HG03571 (cell line): ENCODE results near the gene KLHL14.

ENCODE experiments used
- ATAC-seq: cut with Tn5 transposase; IDR thresholded peaks from one replicate; pipeline ENCODE4 v1.9.1; 2021; ENCODE audit not compliant: unreplicated experiment

Gene KLHL14

DNA sequence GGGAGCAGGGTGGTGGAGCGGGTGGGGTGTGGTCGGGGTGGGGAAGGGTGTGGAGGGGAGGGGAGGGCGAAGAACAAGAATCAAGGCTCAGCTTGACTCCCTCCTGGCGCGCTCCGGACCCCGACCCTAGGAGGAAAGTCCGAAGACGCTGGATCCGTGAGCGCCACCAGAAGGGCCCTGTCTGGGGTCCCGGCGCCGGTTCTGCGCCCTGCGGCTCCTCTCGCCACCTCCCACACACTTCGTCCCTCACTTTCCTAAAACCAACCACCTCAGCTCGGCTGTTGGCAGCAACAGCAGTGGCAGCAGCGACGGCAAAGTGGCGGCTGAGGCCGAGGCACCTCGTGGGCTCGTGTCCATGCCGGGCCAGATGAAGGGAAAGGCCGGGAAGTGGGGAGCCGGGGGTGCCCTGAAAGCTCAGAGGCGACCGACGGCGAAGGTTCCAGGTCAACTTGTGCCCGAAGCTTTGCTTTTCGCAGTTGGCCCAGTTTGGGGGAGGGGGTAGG, 2.1 kb downstream of the KLHL14 start:
- no peak for ATAC-seq

DNA sequence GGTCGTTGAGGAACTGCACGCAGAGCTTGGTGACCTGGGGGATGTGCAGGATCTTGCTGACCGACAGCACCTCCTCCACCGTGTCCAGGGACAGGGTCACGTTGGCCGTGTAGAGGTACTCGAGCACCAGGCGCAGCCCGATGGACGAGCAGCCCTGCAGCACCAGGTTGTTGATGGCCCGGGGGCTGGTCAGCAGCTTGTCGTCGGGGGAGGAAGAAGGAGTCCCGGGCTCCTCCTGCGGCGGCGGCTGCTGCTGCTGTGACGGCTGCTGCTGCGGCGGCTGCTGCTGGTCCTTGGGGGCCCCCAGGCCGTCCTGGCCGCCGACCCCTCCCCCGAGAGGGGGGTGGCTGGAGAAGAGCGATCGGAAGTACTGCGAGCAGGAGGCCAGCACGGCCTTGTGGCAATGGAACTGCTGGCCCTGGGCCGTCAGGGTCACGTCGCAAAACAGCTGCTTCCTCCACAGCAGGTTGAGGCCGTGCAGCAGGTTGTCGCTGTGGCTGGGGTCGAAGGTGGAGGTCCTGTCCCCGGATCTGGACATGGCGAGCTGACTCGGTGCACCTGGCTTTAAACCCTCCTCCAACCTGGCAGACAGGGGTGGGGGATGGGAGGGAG, 2.7 kb downstream of the KLHL14 start:
- no peak for ATAC-seq

DNA sequence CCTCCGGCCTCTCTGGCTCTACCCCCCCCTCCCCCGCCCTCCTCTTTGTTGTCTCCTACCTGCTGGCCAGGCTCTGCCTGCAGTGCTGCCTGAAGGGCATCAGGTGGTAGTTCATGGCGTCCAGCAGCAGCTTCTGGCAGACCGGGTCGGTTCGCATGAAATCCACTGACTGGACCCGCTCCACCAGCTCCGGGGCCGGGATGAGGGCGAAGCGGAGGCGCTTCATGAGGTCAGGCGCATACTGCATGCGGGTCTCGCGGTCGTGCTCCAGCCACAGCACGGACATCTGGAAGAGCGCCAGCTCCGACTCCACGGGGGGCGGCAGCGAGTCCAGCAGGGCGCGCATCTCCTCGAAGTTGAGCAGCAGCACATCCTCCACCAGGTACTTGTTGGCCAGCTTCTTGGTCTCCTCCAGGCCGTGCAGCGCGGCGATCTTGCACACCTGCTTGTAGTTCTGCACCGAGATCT, 3.2 kb downstream of the KLHL14 start:
- ATAC-seq, result no peak

DNA sequence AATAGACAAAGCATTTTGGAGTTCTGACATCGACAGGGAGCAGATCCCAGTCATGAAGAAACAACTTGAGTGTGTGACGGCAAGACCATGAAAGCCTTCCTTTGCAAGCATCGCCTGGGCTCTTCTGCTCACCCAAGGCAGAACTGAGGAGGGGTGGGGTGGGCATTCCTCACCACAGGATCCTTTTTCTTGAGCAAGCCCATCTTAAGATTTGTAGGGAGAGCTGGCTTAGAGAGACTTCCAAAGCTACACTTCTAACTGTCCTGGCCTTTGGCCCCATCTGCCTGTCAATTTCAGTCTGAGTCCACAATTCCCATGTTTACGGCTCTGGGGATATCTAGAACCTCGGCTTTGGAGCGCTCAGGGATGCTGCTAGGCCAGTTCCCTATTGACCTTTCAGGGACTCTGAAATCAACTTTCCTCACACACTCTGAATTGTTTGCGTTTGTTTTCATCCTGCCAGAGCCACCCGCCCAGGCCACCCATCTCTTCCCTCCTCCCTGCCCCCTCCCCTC, 3.7 kb downstream of the KLHL14 start:
- no peak for ATAC-seq

DNA sequence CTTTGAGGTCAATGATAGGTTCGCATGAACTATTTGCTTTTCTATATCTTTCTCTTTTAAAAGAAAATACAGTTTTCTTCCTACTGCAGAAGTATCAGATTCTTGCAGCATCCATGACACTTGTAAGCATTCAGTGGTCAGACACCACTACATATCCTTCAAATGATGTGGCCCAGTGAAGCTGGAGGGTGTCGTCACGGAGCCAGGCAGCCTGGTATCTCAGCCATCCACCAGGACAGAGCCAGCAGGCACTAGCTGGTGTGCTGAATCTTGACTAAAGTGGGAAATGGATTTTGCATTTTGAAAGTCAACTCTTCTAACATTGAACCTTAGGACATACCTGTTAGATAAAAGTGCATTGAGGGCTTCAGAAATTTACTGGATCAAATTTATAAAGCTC, 5.4 kb downstream of the KLHL14 start:
- ATAC-seq, result no peak

DNA sequence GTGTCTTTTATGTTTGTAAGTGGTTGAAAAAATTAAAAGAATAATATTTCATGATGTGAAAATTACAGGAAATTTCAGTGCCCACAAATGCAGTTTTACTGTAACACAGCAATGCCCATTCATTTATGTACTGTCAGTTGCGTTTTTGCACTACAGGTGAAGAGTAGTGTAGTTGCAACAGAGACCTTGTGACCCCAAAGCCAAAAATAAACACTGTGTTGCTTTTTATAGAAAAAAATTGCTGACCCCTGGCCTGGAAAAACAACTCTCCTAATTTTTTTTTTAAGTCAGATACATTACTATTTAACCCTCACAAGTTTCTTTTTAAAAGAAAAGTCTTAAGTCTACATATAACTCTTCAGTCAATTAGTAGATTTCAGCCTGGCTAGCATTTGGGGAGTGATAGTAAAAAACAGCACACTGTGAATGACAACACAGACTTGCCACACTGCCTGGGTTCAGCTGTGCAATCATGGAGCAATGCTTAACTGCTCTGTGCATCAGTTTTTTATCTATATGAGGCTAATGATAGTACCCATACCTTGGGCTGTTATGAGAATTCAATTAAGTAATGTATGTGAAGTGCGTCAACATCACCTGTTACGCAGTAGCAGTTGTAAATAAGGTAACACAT, 8.1 kb downstream of the KLHL14 start:
- ATAC-seq, result no peak

DNA sequence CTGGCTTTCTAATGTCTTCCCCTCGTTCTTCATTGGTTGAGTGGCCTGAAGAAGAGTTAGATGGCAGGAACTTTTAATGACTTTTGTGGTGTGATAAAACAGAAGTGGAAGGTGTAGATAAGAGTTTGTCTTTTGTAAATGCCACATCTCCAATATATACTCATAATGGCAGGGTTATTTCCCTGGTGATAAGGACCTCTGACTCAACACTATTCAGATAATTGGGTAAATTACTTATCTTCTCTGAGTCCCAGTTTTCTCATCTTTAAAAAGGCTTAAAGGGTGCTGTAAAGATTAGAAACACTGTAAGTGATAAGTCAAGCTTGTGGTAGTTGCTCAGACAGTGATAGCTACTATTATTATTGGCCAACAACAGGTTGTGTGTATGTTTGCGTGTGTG, 9.5 kb downstream of the KLHL14 start:
- no peak for ATAC-seq

DNA sequence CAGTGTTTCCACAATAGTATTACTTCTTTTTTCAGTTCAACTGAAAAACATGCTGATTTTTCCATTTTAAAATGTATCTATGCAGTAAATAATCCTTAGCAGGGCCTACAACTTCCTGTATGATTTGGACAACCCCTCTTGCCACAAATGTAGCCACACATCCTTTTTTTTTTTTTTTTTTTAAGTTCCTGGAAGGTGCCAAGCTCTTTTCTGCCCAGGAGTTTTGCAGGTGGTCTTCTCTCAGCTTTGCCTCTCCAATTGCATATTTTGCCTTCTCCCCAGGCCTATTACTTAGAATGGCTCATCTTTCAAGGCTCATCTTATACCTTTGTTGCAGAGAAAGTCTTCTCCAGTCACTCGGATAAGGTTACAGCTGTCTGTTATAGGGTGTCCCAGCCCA, 11.6 kb downstream of the KLHL14 start:
- no peak for ATAC-seq

DNA sequence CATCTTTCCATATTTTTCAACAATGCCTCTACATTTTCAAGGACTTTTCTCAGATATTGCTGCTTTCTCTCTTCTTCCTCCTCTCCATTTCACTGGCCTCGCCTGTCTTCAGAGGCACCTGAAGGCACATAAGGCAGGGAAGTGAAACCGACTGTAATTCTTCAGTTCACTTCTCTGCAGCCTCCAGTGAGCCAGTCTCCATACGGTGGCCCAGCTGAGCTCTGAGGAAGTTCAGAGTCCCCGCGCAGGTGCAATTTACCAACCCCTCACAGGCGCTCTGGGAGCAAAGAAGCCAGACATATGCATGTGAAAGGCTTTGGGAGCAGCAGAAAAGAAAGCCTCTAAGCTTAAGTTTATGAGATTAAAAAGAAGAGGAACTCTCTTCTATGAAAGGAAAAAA, 12.4 kb downstream of the KLHL14 start:
- ATAC-seq, result peak; percentile 99

DNA sequence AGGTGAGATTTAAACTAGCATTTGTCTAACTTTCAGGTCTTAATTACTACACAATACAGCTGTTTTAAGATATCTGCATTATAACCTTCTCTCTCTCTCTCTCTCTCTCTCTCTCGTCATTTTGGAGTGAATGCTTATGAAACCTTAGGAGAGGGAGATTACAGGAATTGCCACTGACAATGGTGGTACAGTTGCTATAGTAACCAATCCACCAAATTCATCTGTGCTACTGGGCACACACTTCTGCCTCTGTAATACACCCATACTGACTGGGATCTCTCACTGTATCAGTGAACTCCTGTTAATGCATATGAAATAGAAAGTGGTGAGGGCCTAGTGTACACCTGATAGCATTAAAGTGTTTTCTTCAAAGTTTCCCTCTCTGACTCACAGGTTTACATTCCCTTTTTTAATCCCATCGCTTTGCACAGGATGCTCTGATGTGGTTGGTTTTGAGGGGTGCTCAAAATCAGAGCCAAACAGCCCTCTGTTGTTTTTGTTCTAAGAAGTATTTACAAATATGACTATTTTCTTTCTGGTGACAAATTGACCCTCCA, 13.1 kb downstream of the KLHL14 start:
- ATAC-seq, result no peak

DNA sequence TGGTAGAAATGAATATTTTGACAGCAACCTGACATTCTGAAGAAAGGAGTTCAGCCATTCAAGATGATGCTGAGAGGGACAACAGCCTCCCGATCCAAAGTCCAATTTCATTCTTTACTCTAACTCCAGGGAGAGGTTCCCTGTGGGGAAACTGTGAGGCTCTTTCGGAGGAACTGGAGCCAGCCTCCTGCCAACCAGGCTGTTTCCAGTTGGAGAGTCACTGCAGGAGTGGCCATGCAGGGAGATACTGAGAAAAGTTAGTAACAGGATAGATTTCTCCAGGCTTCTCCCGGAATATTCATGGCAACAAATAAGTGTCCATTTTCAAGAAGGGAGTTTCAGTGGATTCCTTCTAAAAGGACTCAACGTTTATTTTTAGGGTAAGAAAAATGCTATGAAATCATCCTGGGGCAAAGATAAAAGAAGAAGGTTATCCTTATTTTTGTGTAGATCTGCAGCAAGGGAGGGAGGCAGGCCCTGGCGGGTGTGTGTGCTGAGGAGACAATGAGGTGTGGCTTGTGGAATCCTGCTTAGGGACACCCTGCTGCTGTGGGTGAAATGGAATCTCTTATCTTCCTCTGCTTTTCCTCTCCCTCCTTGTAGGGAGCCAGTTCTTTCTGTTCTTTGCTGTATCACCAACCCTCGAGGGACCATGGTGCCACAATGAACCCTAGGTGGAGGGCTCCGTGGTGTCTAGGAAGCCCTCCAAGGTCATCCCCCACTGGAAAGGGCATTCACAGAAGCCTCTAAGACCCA, 18.1 kb downstream of the KLHL14 start:
- ATAC-seq, result no peak

DNA sequence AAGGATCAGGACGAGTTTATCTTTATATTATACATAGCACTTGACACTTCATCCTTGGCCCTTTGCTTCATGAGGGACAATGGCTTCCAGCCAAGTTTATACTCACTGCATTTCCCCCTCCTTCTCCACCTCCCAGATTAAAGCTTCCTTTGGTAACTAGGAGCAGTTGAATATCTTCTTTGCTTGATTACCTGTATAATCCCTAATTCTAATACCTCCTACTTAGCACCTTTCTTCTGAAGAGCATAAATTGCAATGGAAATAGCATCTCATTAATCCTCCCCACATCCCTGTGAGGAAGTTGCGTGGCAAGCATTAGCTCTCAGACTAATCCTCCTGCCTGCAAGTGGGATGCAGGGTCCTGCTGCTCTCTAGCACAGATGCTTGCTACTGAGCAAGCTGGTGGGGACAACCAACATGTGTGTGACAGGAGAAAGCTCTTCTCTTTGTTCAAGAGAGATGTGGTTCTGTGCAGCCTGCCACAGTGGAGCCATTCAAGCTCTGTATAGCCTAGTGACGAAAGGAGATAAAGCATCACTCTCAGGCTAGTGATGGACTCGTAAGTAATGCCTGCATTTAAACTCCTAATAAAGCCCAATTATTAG, 19.1 kb downstream of the KLHL14 start:
- ATAC-seq, result no peak

DNA sequence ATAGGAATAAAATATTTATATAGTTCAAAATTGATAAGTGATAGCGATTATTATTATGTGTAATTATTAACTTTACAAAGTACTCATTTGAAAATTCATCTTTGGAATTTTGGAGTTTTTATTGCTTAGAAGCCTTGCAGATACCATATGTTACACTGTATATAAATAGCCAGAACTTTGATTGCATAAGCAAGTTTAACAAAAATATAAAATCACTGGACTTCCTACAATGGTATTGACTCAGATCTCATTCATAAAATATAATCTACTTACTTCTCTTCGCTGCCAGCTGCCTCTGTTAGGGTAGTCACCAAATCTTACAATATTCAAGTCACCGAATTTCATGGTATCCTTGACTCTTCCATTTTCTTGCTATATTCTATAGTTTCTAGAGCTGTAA, 22.5 kb downstream of the KLHL14 start:
- no peak for ATAC-seq

DNA sequence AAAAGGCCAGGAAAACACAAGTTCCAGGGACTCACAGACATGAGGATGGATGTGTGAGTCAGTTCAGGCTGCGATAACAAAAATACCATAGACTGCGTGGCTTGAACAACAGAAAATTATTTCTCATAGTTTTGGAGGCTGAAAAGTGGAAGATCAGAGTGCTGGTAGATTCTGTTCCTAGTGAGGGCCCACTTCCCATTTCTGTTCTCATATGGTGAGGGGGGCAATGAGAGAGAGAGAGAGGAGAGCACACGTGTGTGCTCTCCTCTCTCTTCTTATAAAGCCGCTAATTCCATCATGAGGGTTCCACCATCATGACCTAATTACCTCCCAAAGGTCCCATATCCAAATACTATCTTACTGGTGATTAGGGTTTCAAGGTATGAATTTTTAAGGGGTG, 23.0 kb downstream of the KLHL14 start:
- ATAC-seq, result no peak

DNA sequence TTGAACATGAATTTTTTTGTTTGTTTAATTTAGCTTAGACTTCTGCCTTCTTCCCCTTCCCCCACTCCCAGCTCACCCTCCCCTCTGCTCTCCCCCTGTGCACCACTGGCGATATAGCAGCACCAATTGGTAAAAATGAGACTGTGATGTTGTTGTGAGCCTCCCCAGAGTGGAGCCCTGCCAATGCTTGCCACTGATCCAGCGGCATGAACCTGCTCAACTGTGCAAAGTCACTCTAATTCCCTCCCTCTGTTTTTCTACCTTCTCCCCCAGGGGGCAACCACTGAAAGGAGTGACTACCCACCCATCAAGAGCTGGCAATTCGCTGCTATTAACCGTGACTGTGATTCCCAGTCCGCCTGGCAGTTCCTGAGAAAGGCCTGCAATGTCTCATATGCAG, 30.2 kb downstream of the KLHL14 start:
- ATAC-seq, result no peak

DNA sequence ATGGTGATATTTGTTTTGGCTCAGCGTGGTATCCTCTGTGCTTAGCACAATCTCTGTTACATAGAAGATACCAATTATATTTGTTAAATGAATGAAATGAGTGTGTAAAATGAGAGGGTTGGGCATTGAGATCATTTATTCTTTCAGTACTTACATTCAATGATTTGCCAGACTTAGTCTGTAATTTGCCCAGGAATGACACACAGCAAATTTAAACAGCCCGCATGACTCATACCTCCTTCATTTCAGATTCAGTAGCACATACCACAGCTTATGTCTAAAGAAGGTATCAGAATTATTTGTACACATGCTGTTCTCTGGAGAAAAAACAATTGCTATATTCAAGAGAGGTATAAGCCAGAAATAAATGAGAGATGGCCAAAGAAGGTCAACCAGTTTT, 37.0 kb downstream of the KLHL14 start:
- ATAC-seq, result no peak

DNA sequence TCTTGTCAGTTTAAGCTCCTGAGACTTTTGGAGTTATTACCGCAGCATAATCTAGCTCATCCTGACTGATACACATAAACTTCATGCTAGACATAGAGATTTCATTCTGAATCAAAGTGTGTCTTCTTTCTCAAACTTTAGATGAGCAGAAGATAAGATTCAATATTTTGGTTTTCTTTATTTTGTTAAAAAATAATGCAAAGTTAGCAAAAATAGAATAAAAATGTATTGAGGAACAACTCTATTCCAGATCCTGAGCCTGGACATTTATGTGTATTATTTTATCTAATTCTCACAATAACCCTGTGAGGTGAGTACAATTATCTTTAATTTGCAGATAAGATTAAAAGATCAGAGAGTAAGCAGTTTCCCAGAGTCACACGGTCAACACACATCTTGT, 38.4 kb downstream of the KLHL14 start:
- no peak for ATAC-seq

DNA sequence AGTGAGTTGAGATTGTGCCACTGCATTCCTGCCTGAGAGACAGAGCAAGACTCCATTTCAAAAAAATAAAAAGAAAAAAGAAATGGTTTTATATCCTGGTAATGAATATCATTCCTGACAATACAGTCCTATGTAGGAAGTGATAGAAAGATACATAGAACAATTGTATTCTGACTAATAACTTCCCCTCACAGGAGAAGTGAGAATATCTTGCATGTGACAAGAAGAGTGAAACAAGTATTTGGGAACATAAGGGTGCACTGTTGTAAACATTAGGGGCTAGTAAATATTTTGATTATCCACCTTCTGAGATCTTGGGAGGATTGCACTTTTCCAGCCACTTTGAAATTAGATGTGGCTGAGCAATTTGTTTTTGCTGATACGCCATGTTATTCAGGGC, 40.7 kb downstream of the KLHL14 start:
- ATAC-seq, result no peak

DNA sequence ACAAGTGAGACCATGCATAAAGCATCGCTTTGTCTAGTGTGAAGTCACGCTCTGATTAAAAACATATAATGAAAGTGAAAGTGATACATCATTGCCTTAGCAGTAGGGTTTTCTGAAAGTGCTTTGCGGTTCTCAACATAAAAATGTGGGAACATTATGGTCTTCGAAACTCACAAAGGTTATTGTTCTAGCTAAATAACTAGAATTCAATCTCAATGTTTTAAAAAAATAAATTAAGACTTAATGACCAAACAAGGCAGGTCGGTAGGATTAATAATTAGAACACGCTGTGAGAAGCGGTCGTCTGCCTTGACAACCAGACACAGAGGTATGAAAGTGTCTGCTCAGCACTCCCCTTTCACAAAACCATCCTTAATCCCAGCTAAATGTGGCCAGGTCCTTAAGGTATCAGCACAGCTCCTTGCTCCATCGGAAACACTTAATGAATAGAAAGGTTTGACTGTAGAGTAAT, 42.2 kb downstream of the KLHL14 start:
- peak; percentile 98 for ATAC-seq

DNA sequence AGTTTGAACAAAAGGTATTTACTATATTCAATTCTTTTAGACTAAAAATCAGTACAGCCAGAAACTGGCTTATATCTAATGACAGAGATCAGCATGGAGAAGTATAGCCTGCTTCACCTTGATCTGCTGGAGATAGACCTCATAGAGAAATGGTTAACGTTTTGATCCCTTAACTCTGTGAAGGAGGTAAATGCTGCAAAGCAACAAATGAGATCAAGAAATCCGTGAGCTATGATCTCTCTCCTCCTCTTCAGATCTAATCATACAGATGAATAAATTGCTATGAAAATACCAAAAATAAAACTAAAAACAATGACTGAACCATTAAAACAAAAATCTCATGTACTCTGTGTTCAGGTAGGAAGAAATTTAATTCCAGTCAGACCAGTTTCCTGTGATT, 42.8 kb downstream of the KLHL14 start:
- no peak for ATAC-seq
